ENCODE data around the gene HIPK2. TPM values are rescaled to one million over a fixed set of nuclear protein-coding genes. Genes with fewer than 3 reads are reported as not detected.
A peak's percentile ranks its signal among the peaks of the same experiment; 100 is the strongest.

HIPK2 gene
- total RNA-seq, 1 donor, result 12.7 TPM

- Histone ChIP-seq H3K36me3 (ENCODE audit: insufficient read depth, low read length) (peaks cover 53% of the 10 kb centered on the region), H3K27me3 (ENCODE audit: insufficient read depth, low read length) (no peaks in the 10 kb centered on the region), H2AFZ (ENCODE audit: low read length) (no peak overlapping the region), H3K27ac (ENCODE audit: low read depth, low read length) (no peak overlapping the region), H3K9me3 (ENCODE audit: low read depth, low read length) (no peaks in the 10 kb centered on the region), H3K4me2 (ENCODE audit: insufficient read depth, low read length) (no peak overlapping the region), H4K20me1 (ENCODE audit: insufficient read depth, low read length) (no peaks in the 10 kb centered on the region), H3K79me2 (ENCODE audit: insufficient read depth, low read length) (no peaks in the 10 kb centered on the region), H3K4me3 (ENCODE audit: insufficient read depth, low read length) (no peak overlapping the region), H3K4me1 (ENCODE audit: insufficient read depth, low read length) (no peaks in the 10 kb centered on the region)
- TF ChIP-seq CTCF (IDR thresholded peaks at IDR 0.05; ENCODE audit: extremely low read depth, low read depth, low read length), result no peak
- DNase-seq (ENCODE audit: insufficient read length, low spot score, missing footprints), result no peak
Observed at GRCh38 chr7:139603896-139604295, 173.9 kb downstream of the HIPK2 start.

GRCh38 chr7:139603282-139603681 lies 174.5 kb downstream of the HIPK2 start:
- Histone ChIP-seq H3K4me2 (ENCODE audit: insufficient read depth, low read length) (no peak overlapping the region), H3K79me2 (ENCODE audit: insufficient read depth, low read length) (no peaks in the 10 kb centered on the region), H2AFZ (ENCODE audit: low read length) (no peak overlapping the region), H3K27me3 (ENCODE audit: insufficient read depth, low read length) (no peaks in the 10 kb centered on the region), H3K4me1 (ENCODE audit: insufficient read depth, low read length) (no peaks in the 10 kb centered on the region), H4K20me1 (ENCODE audit: insufficient read depth, low read length) (no peaks in the 10 kb centered on the region), H3K27ac (ENCODE audit: low read depth, low read length) (no peak overlapping the region), H3K4me3 (ENCODE audit: insufficient read depth, low read length) (no peak overlapping the region), H3K9me3 (ENCODE audit: low read depth, low read length) (no peaks in the 10 kb centered on the region), H3K36me3 (ENCODE audit: insufficient read depth, low read length) (peaks cover 55% of the 10 kb centered on the region)
- TF ChIP-seq CTCF (IDR thresholded peaks at IDR 0.05; ENCODE audit: extremely low read depth, low read depth, low read length), result no peak
- DNase-seq (ENCODE audit: insufficient read length, low spot score, missing footprints), result no peak

GRCh38 chr7:139602143-139602722 lies 175.6 kb downstream of the HIPK2 start:
- DNase-seq (ENCODE audit: insufficient read length, low spot score, missing footprints), result peak; percentile 88
- H3K4me2 ChIP-seq (ENCODE audit: insufficient read depth, low read length), result no peak overlapping the region
- H4K20me1 ChIP-seq (ENCODE audit: insufficient read depth, low read length), result no peaks in the 10 kb centered on the region
- H2AFZ ChIP-seq (ENCODE audit: low read length), result no peak overlapping the region
- H3K27me3 ChIP-seq (ENCODE audit: insufficient read depth, low read length), result no peaks in the 10 kb centered on the region
- no peaks in the 10 kb centered on the region for H3K79me2 ChIP-seq (ENCODE audit: insufficient read depth, low read length)
- no peak overlapping the region for H3K27ac ChIP-seq (ENCODE audit: low read depth, low read length)
- H3K4me1 ChIP-seq (ENCODE audit: insufficient read depth, low read length), result no peaks in the 10 kb centered on the region
- no peak overlapping the region for H3K4me3 ChIP-seq (ENCODE audit: insufficient read depth, low read length)
- peak; percentile 58 for TF ChIP-seq CTCF (IDR thresholded peaks at IDR 0.05; ENCODE audit: extremely low read depth, low read depth, low read length)
- peaks cover 64% of the 10 kb centered on the region for H3K36me3 ChIP-seq (ENCODE audit: insufficient read depth, low read length)
- no peaks in the 10 kb centered on the region for H3K9me3 ChIP-seq (ENCODE audit: low read depth, low read length)

GRCh38 chr7:139601176-139601575 lies 176.6 kb downstream of the HIPK2 start:
- no peak overlapping the region for H2AFZ ChIP-seq (ENCODE audit: low read length)
- TF ChIP-seq CTCF (IDR thresholded peaks at IDR 0.05; ENCODE audit: extremely low read depth, low read depth, low read length), result no peak
- H3K36me3 ChIP-seq (ENCODE audit: insufficient read depth, low read length), result peaks cover 71% of the 10 kb centered on the region

More at GRCh38 chr7:139601176-139601575, 176.6 kb downstream of the HIPK2 start:
- no peak overlapping the region for H3K4me2 ChIP-seq (ENCODE audit: insufficient read depth, low read length)
- H3K27me3 ChIP-seq (ENCODE audit: insufficient read depth, low read length), result no peaks in the 10 kb centered on the region
- H3K79me2 ChIP-seq (ENCODE audit: insufficient read depth, low read length), result no peaks in the 10 kb centered on the region
- no peaks in the 10 kb centered on the region for H4K20me1 ChIP-seq (ENCODE audit: insufficient read depth, low read length)
- H3K4me1 ChIP-seq (ENCODE audit: insufficient read depth, low read length), result no peaks in the 10 kb centered on the region
- H3K27ac ChIP-seq (ENCODE audit: low read depth, low read length), result no peak overlapping the region
- H3K4me3 ChIP-seq (ENCODE audit: insufficient read depth, low read length), result no peak overlapping the region
- no peak for DNase-seq (ENCODE audit: insufficient read length, low spot score, missing footprints)
- H3K9me3 ChIP-seq (ENCODE audit: low read depth, low read length), result no peaks in the 10 kb centered on the region
